Osteoblast (primary cell): ENCODE results near the gene GATAD2A. TPM values are rescaled to one million over a fixed set of nuclear protein-coding genes. Genes with fewer than 3 reads are reported as not detected.

Experiments used
- DNase-seq: peaks from one replicate; pipeline ENCODE4 v3.0.0; 2011; ENCODE audit warnings: low spot score, mixed read lengths; ENCODE audit not compliant: insufficient read length; ENCODE audit errors: missing footprints
- H2AFZ ChIP-seq: 2 replicates; pipeline ENCODE4 v1.6.0; 2011; ENCODE audit warnings: mild to moderate bottlenecking, low read length
- H3K27ac ChIP-seq: 2 replicates; pipeline ENCODE4 v1.5.1; 2011; ENCODE audit warnings: mild to moderate bottlenecking, low read depth, low read length, moderate library complexity
- H3K27me3 ChIP-seq: 2 replicates; pipeline ENCODE4 v1.6.0; 2012; ENCODE audit warnings: mild to moderate bottlenecking, control low read depth, inconsistent platforms, low read length, moderate library complexity; ENCODE audit not compliant: insufficient read depth
- H3K36me3 ChIP-seq: 2 replicates; pipeline ENCODE4 v1.5.1; 2011; ENCODE audit warnings: mild to moderate bottlenecking, low read length, control low read depth, moderate library complexity; ENCODE audit not compliant: insufficient read depth
- H3K4me1 ChIP-seq: 2 replicates; pipeline ENCODE4 v1.5.1; 2011; ENCODE audit warnings: mild to moderate bottlenecking, low read length, control low read depth, moderate library complexity; ENCODE audit not compliant: insufficient read depth
- H3K4me2 ChIP-seq: 2 replicates; pipeline ENCODE4 v1.6.0; 2011; ENCODE audit warnings: mild to moderate bottlenecking, low read length; ENCODE audit not compliant: insufficient read depth
- H3K4me3 ChIP-seq: fragments of 200-600 bp; sonication (generic); 3 replicates; pipeline ENCODE4 v1.5.1; 2012; ENCODE audit warnings: mild to moderate bottlenecking, low read length, inconsistent platforms; ENCODE audit not compliant: insufficient read depth
- H3K79me2 ChIP-seq: 2 replicates; pipeline ENCODE4 v1.6.0; 2012; ENCODE audit warnings: mild to moderate bottlenecking, low read length, control low read depth, inconsistent platforms; ENCODE audit not compliant: insufficient read depth
- H3K9me3 ChIP-seq: 2 replicates; pipeline ENCODE4 v1.5.1; 2011; ENCODE audit warnings: low read depth, low read length, control low read depth
- H4K20me1 ChIP-seq: 2 replicates; pipeline ENCODE4 v1.6.0; 2012; ENCODE audit warnings: mild to moderate bottlenecking, low read length, control low read depth; ENCODE audit not compliant: insufficient read depth
- total RNA-seq: library from RNA; depleted of rRNA; stranded (reverse); fragments of >200 nt; gene quantifications from 2 replicates; pipeline ENCODE4 v1.2.3, GENCODE V29; 2012
- TF ChIP-seq, protein P1 (sequence below): IDR thresholded peaks from 2 replicates; pipeline ENCODE4 v1.5.1; 2011; ENCODE audit warnings: mild to moderate bottlenecking, low read depth, low read length, moderate library complexity; ENCODE audit errors: extremely low read depth

Gene GATAD2A
- total RNA-seq, 1 donor: 48.9 TPM

- Histone ChIP-seq H3K27ac (peak overlapping the region; percentile 14), H2AFZ (no peak overlapping the region), H3K79me2 (peaks cover 95% of the 10 kb centered on the region), H3K4me3 (no peak overlapping the region), H3K36me3 (peaks cover 2% of the 10 kb centered on the region), H4K20me1 (peaks cover 55% of the 10 kb centered on the region), H3K4me2 (no peak overlapping the region), H3K4me1 (peaks cover 33% of the 10 kb centered on the region), H3K9me3 (no peaks in the 10 kb centered on the region), H3K27me3 (no peaks in the 10 kb centered on the region)
- DNase-seq: no peak
- TF ChIP-seq, protein P1, sequence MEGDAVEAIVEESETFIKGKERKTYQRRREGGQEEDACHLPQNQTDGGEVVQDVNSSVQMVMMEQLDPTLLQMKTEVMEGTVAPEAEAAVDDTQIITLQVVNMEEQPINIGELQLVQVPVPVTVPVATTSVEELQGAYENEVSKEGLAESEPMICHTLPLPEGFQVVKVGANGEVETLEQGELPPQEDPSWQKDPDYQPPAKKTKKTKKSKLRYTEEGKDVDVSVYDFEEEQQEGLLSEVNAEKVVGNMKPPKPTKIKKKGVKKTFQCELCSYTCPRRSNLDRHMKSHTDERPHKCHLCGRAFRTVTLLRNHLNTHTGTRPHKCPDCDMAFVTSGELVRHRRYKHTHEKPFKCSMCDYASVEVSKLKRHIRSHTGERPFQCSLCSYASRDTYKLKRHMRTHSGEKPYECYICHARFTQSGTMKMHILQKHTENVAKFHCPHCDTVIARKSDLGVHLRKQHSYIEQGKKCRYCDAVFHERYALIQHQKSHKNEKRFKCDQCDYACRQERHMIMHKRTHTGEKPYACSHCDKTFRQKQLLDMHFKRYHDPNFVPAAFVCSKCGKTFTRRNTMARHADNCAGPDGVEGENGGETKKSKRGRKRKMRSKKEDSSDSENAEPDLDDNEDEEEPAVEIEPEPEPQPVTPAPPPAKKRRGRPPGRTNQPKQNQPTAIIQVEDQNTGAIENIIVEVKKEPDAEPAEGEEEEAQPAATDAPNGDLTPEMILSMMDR: no peak
These were observed 52.2 kb downstream of the GATAD2A start for GRCh38 chr19:19457671-19458070.

GRCh38 chr19:19458110-19458816 lies 52.8 kb downstream of the GATAD2A start:
- Histone ChIP-seq H3K27ac (peak overlapping the region; percentile 14), H3K9me3 (no peaks in the 10 kb centered on the region), H3K36me3 (peaks cover 2% of the 10 kb centered on the region), H4K20me1 (peaks cover 54% of the 10 kb centered on the region), H2AFZ (no peak overlapping the region), H3K4me1 (peaks cover 37% of the 10 kb centered on the region), H3K79me2 (peaks cover 95% of the 10 kb centered on the region), H3K4me2 (peak overlapping the region; percentile 75), H3K4me3 (no peak overlapping the region), H3K27me3 (no peaks in the 10 kb centered on the region)
- DNase-seq: no peak
- TF ChIP-seq, protein P1: no peak

DNA sequence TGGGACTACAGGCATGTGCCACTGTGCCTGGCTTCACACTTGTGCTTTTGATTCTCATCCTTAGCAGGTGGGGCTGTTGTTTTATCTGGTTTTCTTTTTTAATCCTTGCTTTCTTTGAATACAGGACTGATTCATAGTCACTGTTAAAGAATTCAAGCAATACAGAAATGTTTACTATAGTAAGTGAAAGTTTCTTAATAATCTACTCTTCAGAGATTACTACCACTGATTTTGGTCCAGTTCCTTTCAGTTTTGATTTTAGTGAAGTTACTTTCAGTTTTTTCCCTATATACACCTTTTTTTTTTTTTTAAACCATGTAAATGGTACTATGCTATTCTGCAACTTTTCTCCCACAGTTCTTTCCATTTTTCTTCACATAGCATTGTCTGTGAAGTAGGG lies 53.6 kb downstream of the GATAD2A start:
- H3K4me1 ChIP-seq: peaks cover 45% of the 10 kb centered on the region
- peaks cover 96% of the 10 kb centered on the region for H3K79me2 ChIP-seq
- peak overlapping the region; percentile 75 for H3K4me2 ChIP-seq
- peaks cover 2% of the 10 kb centered on the region for H3K36me3 ChIP-seq
- H3K9me3 ChIP-seq: no peaks in the 10 kb centered on the region
- TF ChIP-seq, protein P1: no peak
- H4K20me1 ChIP-seq: peaks cover 52% of the 10 kb centered on the region
- DNase-seq: no peak
- no peak overlapping the region for H2AFZ ChIP-seq
- no peaks in the 10 kb centered on the region for H3K27me3 ChIP-seq
- peak overlapping the region; percentile 47 for H3K4me3 ChIP-seq
- peak overlapping the region; percentile 91 for H3K27ac ChIP-seq

DNA sequence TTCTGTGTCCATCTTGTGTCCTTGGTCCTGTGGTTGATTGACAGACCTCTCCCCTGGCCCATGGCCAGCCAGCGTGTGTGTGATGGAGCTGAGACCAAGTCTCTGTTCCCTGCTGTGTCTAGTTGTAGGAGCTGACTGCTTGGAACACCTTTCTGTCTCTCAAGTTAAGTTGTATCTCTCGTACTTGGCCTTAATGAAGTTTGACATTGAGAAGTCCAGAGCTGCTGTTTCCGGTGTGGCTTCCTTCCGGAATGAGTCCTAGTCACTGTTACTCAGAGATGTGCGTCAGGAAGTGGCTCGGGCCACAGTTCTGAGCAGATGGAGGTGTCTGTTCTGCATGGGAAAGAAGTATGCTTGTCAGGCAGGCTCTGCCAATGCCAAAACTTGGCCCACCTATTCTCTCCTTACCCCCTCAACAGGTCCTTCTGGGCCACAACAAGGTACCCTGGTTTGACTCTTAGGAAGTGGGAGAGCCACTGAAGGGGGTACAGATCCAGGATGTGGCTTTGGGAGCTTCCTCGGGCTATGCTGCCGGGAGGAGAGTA lies 54.3 kb downstream of the GATAD2A start:
- peaks cover 48% of the 10 kb centered on the region for H3K4me1 ChIP-seq
- H3K27me3 ChIP-seq: no peaks in the 10 kb centered on the region
- H3K4me3 ChIP-seq: peak overlapping the region; percentile 47
- H3K4me2 ChIP-seq: peak overlapping the region; percentile 75
- TF ChIP-seq, protein P1: no peak
- H2AFZ ChIP-seq: peak overlapping the region; percentile 20
- peaks cover 52% of the 10 kb centered on the region for H4K20me1 ChIP-seq
- no peaks in the 10 kb centered on the region for H3K9me3 ChIP-seq
- H3K79me2 ChIP-seq: peaks cover 96% of the 10 kb centered on the region
- DNase-seq: peak; percentile 96
- peak overlapping the region; percentile 91 for H3K27ac ChIP-seq
- peaks cover 2% of the 10 kb centered on the region for H3K36me3 ChIP-seq
